ENCODE measurements around the gene CNOT8. TPM values are rescaled to one million over a fixed set of nuclear protein-coding genes. Genes with fewer than 3 reads are reported as not detected.
"Not testable (repeated sequence)": the region's sequence is repeated elsewhere in the genome, so short reads cannot be mapped to it uniquely, and the experiment has no call there.

The CNOT8 gene
- total RNA-seq, 2 donors from 2014 or later, result 65.3 to 67.1 TPM

- Mint-ChIP-seq H3K4me3 (no peak overlapping the region), H3K36me3 (no peaks in the 10 kb centered on the region)
Observed at GRCh38 chr5:154823605-154824004, 34.8 kb upstream of the CNOT8 start.

GRCh38 chr5:154824070-154824469 is 34.4 kb upstream of the CNOT8 start:
- Mint-ChIP-seq H3K9me3 (no peaks in the 10 kb centered on the region), H3K27me3 (no peaks in the 10 kb centered on the region), H3K4me1 (ENCODE audit: low read depth in 2 of 2) (peaks cover 27 to 33% of the 10 kb centered on the region in 2 donors), H3K36me3 (no peaks in the 10 kb centered on the region), H3K27ac (no peak overlapping the region), H3K4me3 (no peak overlapping the region)
- no peak for ATAC-seq
- no peak for DNase-seq (ENCODE audit: low spot score)

More at GRCh38 chr5:154823605-154824004, 34.8 kb upstream of the CNOT8 start:
- Mint-ChIP-seq H3K4me1 (ENCODE audit: low read depth in 2 of 2) (peaks cover 32 to 37% of the 10 kb centered on the region in 2 donors), H3K27ac (no peak overlapping the region), H3K9me3 (no peaks in the 10 kb centered on the region), H3K27me3 (no peaks in the 10 kb centered on the region)
- DNase-seq (ENCODE audit: low spot score) (no peak), ATAC-seq (no peak)

- ATAC-seq, result no peak
- Mint-ChIP-seq H3K9me3 (no peaks in the 10 kb centered on the region), H3K4me3 (no peak overlapping the region), H3K27me3 (no peaks in the 10 kb centered on the region), H3K36me3 (no peaks in the 10 kb centered on the region), H3K4me1 (ENCODE audit: low read depth in 2 of 2) (peaks cover 18 to 27% of the 10 kb centered on the region in 2 donors), H3K27ac (peak overlapping the region in 1 of 2 donors; percentile 59)
- no peak for DNase-seq (ENCODE audit: low spot score)
Observed at GRCh38 chr5:154829181-154829588, 29.2 kb upstream of the CNOT8 start.

GRCh38 chr5:154829589-154830218 is 28.7 kb upstream of the CNOT8 start:
- Mint-ChIP-seq H3K9me3 (no peaks in the 10 kb centered on the region), H3K4me3 (no peak overlapping the region), H3K36me3 (no peaks in the 10 kb centered on the region), H3K27me3 (no peaks in the 10 kb centered on the region), H3K27ac (peak overlapping the region; percentile 59 to 65), H3K4me1 (ENCODE audit: low read depth in 2 of 2) (peaks cover 18 to 27% of the 10 kb centered on the region in 2 donors)
- ATAC-seq (peak; percentile 73 to 84), DNase-seq (ENCODE audit: low spot score) (no peak)

- DNase-seq (ENCODE audit: low spot score) (no peak), ATAC-seq (no peak)
- Mint-ChIP-seq H3K4me3 (no peak overlapping the region), H3K9me3 (no peaks in the 10 kb centered on the region), H3K4me1 (ENCODE audit: low read depth in 2 of 2) (peaks cover 18 to 27% of the 10 kb centered on the region in 2 donors), H3K36me3 (no peaks in the 10 kb centered on the region), H3K27me3 (no peaks in the 10 kb centered on the region), H3K27ac (peak overlapping the region; percentile 59 to 65)
Observed at GRCh38 chr5:154830219-154830595, 28.2 kb upstream of the CNOT8 start.

GRCh38 chr5:154830596-154830995 is 27.8 kb upstream of the CNOT8 start:
- no peaks in the 10 kb centered on the region for H3K9me3 Mint-ChIP-seq
- ATAC-seq, result peak in 1 of 2 donors; percentile 20
- peak overlapping the region; percentile 59 to 65 for H3K27ac Mint-ChIP-seq
- H3K36me3 Mint-ChIP-seq, result no peaks in the 10 kb centered on the region
- no peak for DNase-seq (ENCODE audit: low spot score)
- H3K27me3 Mint-ChIP-seq, result no peaks in the 10 kb centered on the region
- H3K4me3 Mint-ChIP-seq, result no peak overlapping the region
- peaks cover 18 to 26% of the 10 kb centered on the region in 2 donors for H3K4me1 Mint-ChIP-seq (ENCODE audit: low read depth in 2 of 2)

DNA sequence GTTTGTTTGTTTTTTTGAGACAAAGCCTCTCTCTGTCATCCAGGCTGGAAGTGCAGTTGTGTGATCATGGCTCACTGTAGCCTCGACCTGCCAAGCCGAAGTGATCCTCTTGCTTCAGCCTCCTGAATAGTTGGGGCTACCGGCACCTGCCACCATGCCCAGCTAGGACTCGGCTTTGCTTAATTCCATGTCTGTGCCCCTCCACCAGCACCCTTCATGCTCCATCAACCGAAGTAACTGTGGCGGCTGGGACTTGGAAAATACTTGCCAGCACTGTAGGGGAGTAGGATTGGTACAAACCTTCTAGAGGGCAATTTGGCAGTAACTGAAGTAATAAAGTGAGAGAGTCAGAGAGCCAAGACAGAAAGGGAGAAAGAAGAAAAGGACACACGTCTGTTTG is 27.0 kb upstream of the CNOT8 start:
- H3K27me3 Mint-ChIP-seq, result no peaks in the 10 kb centered on the region
- no peak overlapping the region for H3K4me3 Mint-ChIP-seq
- no peak overlapping the region for H3K27ac Mint-ChIP-seq
- ATAC-seq (no peak), DNase-seq (ENCODE audit: low spot score) (no peak)
- H3K9me3 Mint-ChIP-seq, result no peaks in the 10 kb centered on the region
- H3K36me3 Mint-ChIP-seq, result no peaks in the 10 kb centered on the region
- H3K4me1 Mint-ChIP-seq (ENCODE audit: low read depth in 2 of 2), result peaks cover 13 to 22% of the 10 kb centered on the region in 2 donors

DNA sequence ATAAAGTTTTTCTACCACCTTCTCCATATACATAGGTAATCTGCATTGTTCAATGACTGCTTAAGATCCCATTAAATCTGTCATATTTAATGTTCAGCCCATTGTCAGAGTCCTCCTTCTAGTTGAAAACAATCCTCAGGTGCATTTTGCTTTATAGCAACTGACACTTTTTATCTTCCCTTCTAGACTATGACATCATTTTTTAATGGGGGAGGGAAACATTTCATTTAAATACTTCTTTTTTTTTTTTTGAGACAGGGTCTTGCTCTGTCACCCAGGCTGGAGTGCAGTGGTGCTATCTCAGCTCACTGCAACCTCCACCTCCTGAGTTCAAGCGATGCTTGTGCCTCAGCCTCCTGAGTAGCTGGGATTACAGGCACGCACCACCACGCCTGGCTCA is 25.6 kb upstream of the CNOT8 start:
- H3K4me1 Mint-ChIP-seq (ENCODE audit: low read depth in 2 of 2), result peaks cover 13 to 22% of the 10 kb centered on the region in 2 donors
- H3K4me3 Mint-ChIP-seq; ATAC-seq; DNase-seq (ENCODE audit: low spot score); H3K9me3 Mint-ChIP-seq; H3K27ac Mint-ChIP-seq; H3K36me3 Mint-ChIP-seq; H3K27me3 Mint-ChIP-seq: not testable (repeated sequence)

DNA sequence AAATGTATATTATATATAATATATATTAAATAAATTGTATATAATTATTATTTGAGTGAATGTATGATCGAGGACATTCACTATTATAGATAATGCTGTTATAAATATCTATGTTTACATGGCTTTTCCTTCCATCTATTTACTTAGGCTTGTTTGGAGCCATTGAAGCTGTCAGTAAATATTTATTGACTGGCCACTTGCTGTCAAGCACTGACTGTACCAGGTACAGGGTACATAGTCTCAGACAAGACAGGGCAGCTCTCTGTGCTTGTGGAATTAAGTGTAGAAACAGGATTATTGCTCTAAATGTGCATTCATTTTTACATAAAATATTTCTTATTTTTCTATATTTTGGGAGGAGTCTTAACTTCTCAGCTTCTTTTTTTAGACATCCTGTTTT is 24.4 kb upstream of the CNOT8 start:
- Mint-ChIP-seq H3K27ac (no peak overlapping the region), H3K27me3 (no peaks in the 10 kb centered on the region), H3K4me1 (ENCODE audit: low read depth in 2 of 2) (peaks cover 13 to 17% of the 10 kb centered on the region in 2 donors)

GRCh38 chr5:154835701-154836052 is 22.8 kb upstream of the CNOT8 start:
- H3K27ac Mint-ChIP-seq; H3K4me1 Mint-ChIP-seq (ENCODE audit: low read depth in 2 of 2); H3K27me3 Mint-ChIP-seq; H3K4me3 Mint-ChIP-seq; H3K36me3 Mint-ChIP-seq; ATAC-seq; DNase-seq (ENCODE audit: low spot score); H3K9me3 Mint-ChIP-seq: not testable (repeated sequence)

More for the DNA sequence above, 24.4 kb upstream of the CNOT8 start:
- no peak for ATAC-seq
- Mint-ChIP-seq H3K36me3 (no peaks in the 10 kb centered on the region), H3K4me3 (no peak overlapping the region), H3K9me3 (no peaks in the 10 kb centered on the region)
- no peak for DNase-seq (ENCODE audit: low spot score)

GRCh38 chr5:154836225-154836624 is 22.2 kb upstream of the CNOT8 start:
- DNase-seq (ENCODE audit: low spot score) (no peak), ATAC-seq (no peak)
- no peaks in the 10 kb centered on the region for H3K4me1 Mint-ChIP-seq (ENCODE audit: low read depth in 2 of 2)
- no peak overlapping the region for H3K4me3 Mint-ChIP-seq
- no peak overlapping the region for H3K27ac Mint-ChIP-seq
- no peaks in the 10 kb centered on the region for H3K36me3 Mint-ChIP-seq
- H3K27me3 Mint-ChIP-seq, result no peaks in the 10 kb centered on the region
- H3K9me3 Mint-ChIP-seq, result no peaks in the 10 kb centered on the region

GRCh38 chr5:154837009-154837901 is 21.2 kb upstream of the CNOT8 start:
- Mint-ChIP-seq H3K4me1 (ENCODE audit: low read depth in 2 of 2) (no peaks in the 10 kb centered on the region), H3K9me3 (no peaks in the 10 kb centered on the region), H3K4me3 (no peak overlapping the region), H3K36me3 (no peaks in the 10 kb centered on the region), H3K27me3 (no peaks in the 10 kb centered on the region), H3K27ac (no peak overlapping the region)
- DNase-seq (ENCODE audit: low spot score), result no peak
- no peak for ATAC-seq

- H3K27ac Mint-ChIP-seq, result no peak overlapping the region
- no peak for ATAC-seq
- no peaks in the 10 kb centered on the region for H3K27me3 Mint-ChIP-seq
- H3K9me3 Mint-ChIP-seq, result no peaks in the 10 kb centered on the region
- DNase-seq (ENCODE audit: low spot score), result no peak
- H3K4me3 Mint-ChIP-seq, result no peak overlapping the region
- no peaks in the 10 kb centered on the region for H3K36me3 Mint-ChIP-seq
- H3K4me1 Mint-ChIP-seq (ENCODE audit: low read depth in 2 of 2), result no peaks in the 10 kb centered on the region
Observed at GRCh38 chr5:154840435-154841272, 17.8 kb upstream of the CNOT8 start.

GRCh38 chr5:154841273-154841661 is 17.2 kb upstream of the CNOT8 start:
- Mint-ChIP-seq H3K36me3 (no peaks in the 10 kb centered on the region), H3K4me1 (ENCODE audit: low read depth in 2 of 2) (no peaks in the 10 kb centered on the region), H3K27me3 (no peaks in the 10 kb centered on the region), H3K4me3 (no peak overlapping the region), H3K27ac (no peak overlapping the region), H3K9me3 (no peaks in the 10 kb centered on the region)
- ATAC-seq, result no peak
- no peak for DNase-seq (ENCODE audit: low spot score)
